BJ (cell line): ENCODE data around the gene DDX56. TPM values are rescaled to one million over a fixed set of nuclear protein-coding genes. Genes with fewer than 3 reads are reported as not detected.

Source experiments
- CTCF ChIA-PET: fragments of 350-600 bp; formaldehyde crosslinking; extraction: SDS; loops from one replicate; lab custom pipeline; 2021; ENCODE audit warnings: antibody characterized with exemption, inconsistent platforms; lab: Yijun Ruan, JAX
- POLR2A ChIA-PET: fragments of 300-600 bp; sonication (Branson Sonifier 250); formaldehyde crosslinking; extraction: SDS; loops from one replicate; lab custom pipeline; 2021; ENCODE audit warnings: antibody characterized with exemption; lab: Charles Lee
- DNase-seq: peaks from one replicate; pipeline ENCODE4 v3.0.0-alpha.2; 2011; ENCODE audit warnings: low read depth
- H3K27me3 ChIP-seq: 2 replicates; pipeline ENCODE4 v1.6.0; 2011; ENCODE audit warnings: low read length; ENCODE audit not compliant: control insufficient read depth, insufficient read depth
- H3K36me3 ChIP-seq: 2 replicates; pipeline ENCODE4 v1.5.1; 2011; ENCODE audit warnings: low read length; ENCODE audit not compliant: control insufficient read depth, insufficient read depth
- H3K4me3 ChIP-seq: 2 replicates; pipeline ENCODE4 v1.5.1; 2011; ENCODE audit warnings: low read depth, mild to moderate bottlenecking, control low read depth, low read length
- polyA plus RNA-seq: library from polyadenylated mRNA; depleted of rRNA; stranded (reverse); fragments of >200 nt; gene quantifications from 2 replicates; pipeline ENCODE4 v1.2.3, GENCODE V29; 2011
- TF ChIP-seq, protein P1 (sequence below): IDR thresholded peaks from 2 replicates; pipeline ENCODE4 v1.5.1; 2011; ENCODE audit warnings: low read depth, mild to moderate bottlenecking, control low read depth, inconsistent platforms, low read length, moderate library complexity; ENCODE audit not compliant: insufficient read depth

Gene DDX56
- polyA plus RNA-seq, 1 experiment: 77.3 TPM

- no peak for DNase-seq
- ChIA-PET POLR2A (interaction anchor here (0.6 kb wide), 1 partner anchor 306 kb away, joined by 3 read pairs; no protein-coding TSS in a partner anchor), CTCF (interaction anchor here (1.2 to 2.5 kb wide), 2 partner anchors 10 to 16 kb away, joined by 3 to 10 read pairs; no protein-coding TSS in a partner anchor)
- TF ChIP-seq, protein P1, sequence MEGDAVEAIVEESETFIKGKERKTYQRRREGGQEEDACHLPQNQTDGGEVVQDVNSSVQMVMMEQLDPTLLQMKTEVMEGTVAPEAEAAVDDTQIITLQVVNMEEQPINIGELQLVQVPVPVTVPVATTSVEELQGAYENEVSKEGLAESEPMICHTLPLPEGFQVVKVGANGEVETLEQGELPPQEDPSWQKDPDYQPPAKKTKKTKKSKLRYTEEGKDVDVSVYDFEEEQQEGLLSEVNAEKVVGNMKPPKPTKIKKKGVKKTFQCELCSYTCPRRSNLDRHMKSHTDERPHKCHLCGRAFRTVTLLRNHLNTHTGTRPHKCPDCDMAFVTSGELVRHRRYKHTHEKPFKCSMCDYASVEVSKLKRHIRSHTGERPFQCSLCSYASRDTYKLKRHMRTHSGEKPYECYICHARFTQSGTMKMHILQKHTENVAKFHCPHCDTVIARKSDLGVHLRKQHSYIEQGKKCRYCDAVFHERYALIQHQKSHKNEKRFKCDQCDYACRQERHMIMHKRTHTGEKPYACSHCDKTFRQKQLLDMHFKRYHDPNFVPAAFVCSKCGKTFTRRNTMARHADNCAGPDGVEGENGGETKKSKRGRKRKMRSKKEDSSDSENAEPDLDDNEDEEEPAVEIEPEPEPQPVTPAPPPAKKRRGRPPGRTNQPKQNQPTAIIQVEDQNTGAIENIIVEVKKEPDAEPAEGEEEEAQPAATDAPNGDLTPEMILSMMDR: no peak
- Histone ChIP-seq H3K4me3 (no peak overlapping the region), H3K36me3 (no peaks in the 10 kb centered on the region), H3K27me3 (peaks cover 6% of the 10 kb centered on the region; the same call in 1 of the 2 replicates)
Observed at GRCh38 chr7:44549457-44549856, 24.3 kb downstream of the DDX56 start.

- TF ChIP-seq, protein P1: no peak
- Histone ChIP-seq H3K4me3 (no peak overlapping the region), H3K36me3 (no peaks in the 10 kb centered on the region), H3K27me3 (peaks cover 6% of the 10 kb centered on the region; the same call in 1 of the 2 replicates)
- DNase-seq: no peak
- ChIA-PET CTCF (interaction anchor here (2.5 kb wide), 1 partner anchor 17 kb away, joined by 10 read pairs; no protein-coding TSS in a partner anchor), POLR2A (no interaction called here)
Observed at GRCh38 chr7:44548893-44549292, 24.8 kb downstream of the DDX56 start.

DNA sequence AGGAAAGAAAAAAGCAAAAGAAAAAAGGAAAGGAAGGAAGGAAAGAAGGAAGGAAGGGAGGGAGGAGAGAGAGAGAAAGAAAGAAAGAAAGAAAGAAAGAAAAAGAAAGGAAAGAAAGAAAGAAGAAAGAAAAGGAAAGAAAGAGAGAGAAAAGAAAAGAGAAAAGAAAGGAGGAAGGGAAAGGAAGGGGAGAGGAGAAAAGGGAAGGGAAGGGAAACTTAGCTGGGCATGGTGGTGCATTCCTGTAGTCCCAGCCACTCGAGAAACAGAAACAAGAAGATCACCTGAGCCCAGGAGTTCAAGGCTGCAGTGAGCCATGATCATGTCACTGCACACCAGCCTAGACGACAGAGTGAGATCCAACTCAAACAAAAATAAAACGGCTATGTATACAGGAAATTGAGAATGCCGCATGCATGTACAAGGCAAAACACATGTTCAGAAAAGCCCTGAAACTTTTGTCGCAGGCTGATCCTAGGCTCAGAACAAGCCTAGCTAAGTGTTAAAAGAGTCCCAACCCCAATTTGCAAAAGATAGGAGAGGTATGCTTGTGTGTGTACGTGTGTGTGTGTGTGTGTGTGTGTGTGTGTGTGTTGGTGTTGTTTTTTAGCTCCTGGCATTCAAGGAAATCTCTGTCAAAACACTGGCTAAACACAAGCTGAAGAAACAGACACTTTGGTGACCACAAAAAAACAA lies 26.0 kb downstream of the DDX56 start:
- DNase-seq: no peak
- POLR2A ChIA-PET: no interaction called here

DNA sequence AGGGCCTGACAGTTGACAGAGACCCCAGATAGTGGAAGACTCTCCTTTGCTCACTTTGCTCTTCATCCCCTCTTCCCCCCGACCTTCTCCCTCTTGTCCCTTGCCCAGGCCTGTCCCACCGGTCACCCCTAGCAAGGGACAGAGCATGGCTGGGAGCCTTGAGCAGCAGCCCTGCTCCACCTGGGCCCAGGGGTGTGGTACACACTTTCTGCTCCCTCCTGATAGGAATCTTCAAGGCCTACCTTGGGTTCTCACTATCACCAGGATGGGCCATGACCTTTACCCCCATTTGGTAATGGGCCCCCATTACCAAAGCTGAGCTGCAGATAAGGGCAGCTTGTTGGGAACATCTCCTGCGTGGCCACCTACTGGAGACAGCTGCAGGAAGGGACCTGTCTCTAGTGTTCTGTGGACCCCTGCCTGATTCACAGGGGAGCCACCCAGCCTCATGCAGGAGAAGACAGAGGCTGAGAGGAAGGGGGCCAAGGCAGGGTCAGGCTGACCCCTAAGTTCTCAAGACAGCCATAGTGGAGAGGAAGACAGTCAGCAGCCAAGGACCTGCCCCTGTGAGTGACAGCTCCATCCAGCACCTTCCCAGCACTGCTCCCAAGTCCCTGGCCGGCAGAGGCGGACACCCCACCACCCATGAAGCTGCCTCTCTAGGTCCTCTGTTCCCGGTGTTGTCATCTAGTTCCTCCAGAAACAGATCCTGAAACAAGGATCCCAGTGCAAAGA lies 31.7 kb downstream of the DDX56 start:
- ChIA-PET POLR2A (no interaction called here), CTCF (interaction anchor here (2.3 kb wide), 1 partner anchor 23 kb away, joined by 11 read pairs; no protein-coding TSS in a partner anchor)

More for the DNA sequence above, 26.0 kb downstream of the DDX56 start:
- no peaks in the 10 kb centered on the region for H3K36me3 ChIP-seq
- no peak overlapping the region for H3K4me3 ChIP-seq
- TF ChIP-seq, protein P1: no peak
- CTCF ChIA-PET: interaction anchor here (0.6 kb wide), 2 partner anchors 14 to 307 kb away, joined by 3 read pairs; no protein-coding TSS in a partner anchor
- H3K27me3 ChIP-seq: peaks cover 6% of the 10 kb centered on the region; the same call in 1 of the 2 replicates

More for the DNA sequence above, 31.7 kb downstream of the DDX56 start:
- Histone ChIP-seq H3K27me3 (peaks cover 2% of the 10 kb centered on the region; the same call in 1 of the 2 replicates), H3K4me3 (no peak overlapping the region), H3K36me3 (no peaks in the 10 kb centered on the region)
- no peak for DNase-seq
- TF ChIP-seq, protein P1: no peak
